ENCODE measurements around the gene RNF213. TPM values are rescaled to one million over a fixed set of nuclear protein-coding genes. Genes with fewer than 3 reads are reported as not detected.
A peak's percentile ranks its signal among the peaks of the same experiment; 100 is the strongest.
"Not testable (repeated sequence)": the region's sequence is repeated elsewhere in the genome, so short reads cannot be mapped to it uniquely, and the experiment has no call there.

RNF213 gene
- total and polyA plus RNA-seq, 4 donors = 18.2 to 104 (median 33.5) TPM

DNA sequence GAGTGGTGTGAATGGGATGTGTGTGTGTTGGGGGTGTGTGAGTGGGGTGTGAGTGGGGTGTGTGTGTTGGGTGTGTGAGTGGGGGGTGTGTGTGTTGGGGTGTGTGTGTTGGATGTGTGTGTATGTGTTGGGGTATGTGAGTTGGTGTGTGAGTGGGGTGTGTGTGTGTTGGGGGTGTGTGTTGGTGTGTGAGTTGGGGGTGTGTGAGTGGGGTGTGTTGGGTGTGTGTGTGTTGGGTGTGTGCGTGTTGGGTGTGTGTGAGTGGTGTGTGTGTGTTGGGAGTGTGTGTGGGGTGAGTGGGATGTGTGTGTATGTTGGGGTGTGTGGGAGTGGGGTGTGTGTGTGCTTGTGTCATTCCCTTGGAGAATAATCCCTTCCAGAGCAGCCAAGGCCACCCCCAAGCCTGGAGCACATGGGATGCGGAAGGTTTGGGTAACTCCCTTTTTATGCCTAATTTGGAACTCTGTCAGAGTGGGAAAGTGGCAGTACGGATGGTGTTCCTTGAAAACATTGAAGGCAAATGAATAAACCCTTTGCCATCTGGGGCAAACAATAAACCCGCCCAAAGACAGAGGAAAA is 14.3 kb downstream of the RNF213 start:
- 94% methylated on average over 4 of the region's 4 CpGs for WGBS
- Histone ChIP-seq H3K4me1 (ENCODE audit: control insufficient read depth in 4 of 4, insufficient read depth in 4 of 4, low read length in 3 of 4) (no peaks in the 10 kb centered on the region), H3K9me3 (ENCODE audit: control insufficient read depth in 4 of 4, low read length in 3 of 4) (no peaks in the 10 kb centered on the region), H3K27me3 (ENCODE audit: control insufficient read depth in 4 of 4, insufficient read depth in 4 of 4, low read length in 3 of 4) (no peaks in the 10 kb centered on the region), H3K36me3 (ENCODE audit: control insufficient read depth in 4 of 4, insufficient read depth in 3 of 4, low read depth in 1 of 4, low read length in 3 of 4) (peaks cover 0 to 22% (median 8%) of the 10 kb centered on the region in 4 donors), H3K4me3 (ENCODE audit: low read depth in 1 of 3, low read length in 3 of 3) (no peak overlapping the region), H3K27ac (ENCODE audit: low read depth in 1 of 2, low read length in 2 of 2) (no peak overlapping the region), H3K9ac (ENCODE audit: low read depth in 1 of 2, low read length in 2 of 2) (no peak overlapping the region)
- TF ChIP-seq, protein P1, sequence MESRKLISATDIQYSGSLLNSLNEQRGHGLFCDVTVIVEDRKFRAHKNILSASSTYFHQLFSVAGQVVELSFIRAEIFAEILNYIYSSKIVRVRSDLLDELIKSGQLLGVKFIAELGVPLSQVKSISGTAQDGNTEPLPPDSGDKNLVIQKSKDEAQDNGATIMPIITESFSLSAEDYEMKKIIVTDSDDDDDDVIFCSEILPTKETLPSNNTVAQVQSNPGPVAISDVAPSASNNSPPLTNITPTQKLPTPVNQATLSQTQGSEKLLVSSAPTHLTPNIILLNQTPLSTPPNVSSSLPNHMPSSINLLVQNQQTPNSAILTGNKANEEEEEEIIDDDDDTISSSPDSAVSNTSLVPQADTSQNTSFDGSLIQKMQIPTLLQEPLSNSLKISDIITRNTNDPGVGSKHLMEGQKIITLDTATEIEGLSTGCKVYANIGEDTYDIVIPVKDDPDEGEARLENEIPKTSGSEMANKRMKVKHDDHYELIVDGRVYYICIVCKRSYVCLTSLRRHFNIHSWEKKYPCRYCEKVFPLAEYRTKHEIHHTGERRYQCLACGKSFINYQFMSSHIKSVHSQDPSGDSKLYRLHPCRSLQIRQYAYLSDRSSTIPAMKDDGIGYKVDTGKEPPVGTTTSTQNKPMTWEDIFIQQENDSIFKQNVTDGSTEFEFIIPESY (IDR thresholded peaks at IDR 0.05) = no peak
- no peak for TF ChIP-seq YY1 (IDR thresholded peaks at IDR 0.05)
- no peak for TF ChIP-seq TAF1 (conservative IDR thresholded peaks at IDR 0.05)
- TF ChIP-seq, protein P2, sequence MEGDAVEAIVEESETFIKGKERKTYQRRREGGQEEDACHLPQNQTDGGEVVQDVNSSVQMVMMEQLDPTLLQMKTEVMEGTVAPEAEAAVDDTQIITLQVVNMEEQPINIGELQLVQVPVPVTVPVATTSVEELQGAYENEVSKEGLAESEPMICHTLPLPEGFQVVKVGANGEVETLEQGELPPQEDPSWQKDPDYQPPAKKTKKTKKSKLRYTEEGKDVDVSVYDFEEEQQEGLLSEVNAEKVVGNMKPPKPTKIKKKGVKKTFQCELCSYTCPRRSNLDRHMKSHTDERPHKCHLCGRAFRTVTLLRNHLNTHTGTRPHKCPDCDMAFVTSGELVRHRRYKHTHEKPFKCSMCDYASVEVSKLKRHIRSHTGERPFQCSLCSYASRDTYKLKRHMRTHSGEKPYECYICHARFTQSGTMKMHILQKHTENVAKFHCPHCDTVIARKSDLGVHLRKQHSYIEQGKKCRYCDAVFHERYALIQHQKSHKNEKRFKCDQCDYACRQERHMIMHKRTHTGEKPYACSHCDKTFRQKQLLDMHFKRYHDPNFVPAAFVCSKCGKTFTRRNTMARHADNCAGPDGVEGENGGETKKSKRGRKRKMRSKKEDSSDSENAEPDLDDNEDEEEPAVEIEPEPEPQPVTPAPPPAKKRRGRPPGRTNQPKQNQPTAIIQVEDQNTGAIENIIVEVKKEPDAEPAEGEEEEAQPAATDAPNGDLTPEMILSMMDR (IDR thresholded peaks at IDR 0.05; ENCODE audit: low read depth, low read length, missing input control) = no peak
- no peak for DNase-seq (ENCODE audit: low spot score)

DNA sequence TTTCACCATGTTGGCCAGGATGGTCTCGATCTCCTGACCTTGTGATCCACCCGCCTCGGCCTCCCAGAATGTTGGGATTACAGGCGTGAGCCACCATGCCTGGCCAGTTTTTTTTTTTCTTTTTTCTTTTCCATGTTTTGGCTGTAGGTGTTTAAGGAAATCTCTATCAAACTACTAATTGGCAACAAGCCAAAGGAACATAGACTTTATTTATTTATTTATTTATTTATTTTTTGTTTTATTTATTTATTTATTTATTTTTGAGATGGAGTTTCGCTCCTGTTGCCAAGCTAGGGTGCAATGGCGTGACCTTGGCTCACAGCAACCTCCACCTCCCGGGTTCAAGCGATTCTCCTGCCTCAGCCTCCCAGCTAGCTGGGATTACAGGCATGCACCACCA is 15.2 kb downstream of the RNF213 start:
- H3K4me1 ChIP-seq (ENCODE audit: control insufficient read depth in 4 of 4, insufficient read depth in 4 of 4, low read length in 3 of 4); H3K27me3 ChIP-seq (ENCODE audit: control insufficient read depth in 4 of 4, insufficient read depth in 4 of 4, low read length in 3 of 4); H3K9me3 ChIP-seq (ENCODE audit: control insufficient read depth in 4 of 4, low read length in 3 of 4); DNase-seq (ENCODE audit: low spot score); H3K9ac ChIP-seq (ENCODE audit: low read depth in 1 of 2, low read length in 2 of 2); H3K4me3 ChIP-seq (ENCODE audit: low read depth in 1 of 3, low read length in 3 of 3); H3K27ac ChIP-seq (ENCODE audit: low read depth in 1 of 2, low read length in 2 of 2): not testable (repeated sequence)
- H3K36me3 ChIP-seq (ENCODE audit: control insufficient read depth in 4 of 4, insufficient read depth in 3 of 4, low read depth in 1 of 4, low read length in 3 of 4) = peaks cover 0 to 20% (median 8%) of the 10 kb centered on the region in 4 donors
- WGBS = 97% methylated on average over 8 of the region's 8 CpGs

DNA sequence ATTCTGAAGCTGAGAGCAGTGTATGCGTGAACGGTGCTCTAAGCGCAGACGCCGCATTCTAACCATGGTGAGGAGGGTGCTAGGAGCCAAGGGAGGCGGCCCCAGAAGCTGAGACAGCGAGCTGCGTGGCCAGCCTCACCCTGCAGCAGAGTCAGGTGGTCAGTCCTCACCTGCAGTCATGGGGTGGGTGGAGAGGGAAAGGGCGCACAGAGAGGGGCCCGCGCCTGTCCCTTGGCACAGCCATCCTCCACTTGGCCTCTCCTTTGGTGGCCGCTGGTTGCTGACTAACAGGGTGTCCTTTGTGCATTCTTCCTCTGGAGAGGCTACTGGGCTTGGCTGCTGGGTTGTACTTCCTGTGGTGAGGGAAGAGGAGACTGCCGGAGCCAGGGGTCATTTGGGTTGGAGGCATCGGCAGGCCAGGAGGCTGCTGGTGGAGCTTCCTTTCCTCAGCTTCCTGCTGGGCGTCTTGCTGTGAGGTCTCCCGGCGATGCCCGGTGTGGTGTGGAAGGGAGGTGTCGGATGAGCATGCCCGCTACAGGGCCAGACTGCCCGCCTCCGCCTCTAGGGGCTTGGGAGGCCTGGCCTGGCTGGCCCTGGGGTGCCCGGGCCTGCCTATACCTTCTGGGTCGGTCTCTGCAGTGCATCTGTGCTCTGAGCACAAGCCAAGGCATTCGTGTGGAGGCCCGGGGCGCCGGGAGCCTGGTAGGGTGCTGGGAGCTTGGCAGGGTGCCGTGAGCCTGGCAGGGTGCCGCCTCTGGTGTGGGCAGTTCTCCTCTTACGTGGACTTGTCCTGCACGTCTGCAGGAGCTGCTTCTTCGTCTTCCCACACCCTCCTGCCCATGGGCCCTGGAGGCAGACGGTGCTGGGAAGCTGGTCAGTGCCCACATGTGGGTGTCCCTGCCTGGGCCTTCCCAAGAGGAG is 17.4 kb downstream of the RNF213 start:
- no peak overlapping the region for H3K9ac ChIP-seq (ENCODE audit: low read depth in 1 of 2, low read length in 2 of 2)

More for the DNA sequence above, 17.4 kb downstream of the RNF213 start:
- no peak overlapping the region for H3K4me3 ChIP-seq (ENCODE audit: low read depth in 1 of 3, low read length in 3 of 3)
- peaks cover 0 to 21% (median 9%) of the 10 kb centered on the region in 4 donors for H3K36me3 ChIP-seq (ENCODE audit: control insufficient read depth in 4 of 4, insufficient read depth in 3 of 4, low read depth in 1 of 4, low read length in 3 of 4)
- WGBS = 83% methylated on average over 34 of the region's 34 CpGs
- TF ChIP-seq SP1 (IDR thresholded peaks at IDR 0.05) (no peak), FOXA2 (IDR thresholded peaks at IDR 0.05) (no peak), YY1 (IDR thresholded peaks at IDR 0.05) (no peak), NR2F2 (IDR thresholded peaks at IDR 0.05) (peak; percentile 74), RXRA (IDR thresholded peaks at IDR 0.05) (peak in 1 of 2 donors; percentile 20)
- TF ChIP-seq, protein P3, sequence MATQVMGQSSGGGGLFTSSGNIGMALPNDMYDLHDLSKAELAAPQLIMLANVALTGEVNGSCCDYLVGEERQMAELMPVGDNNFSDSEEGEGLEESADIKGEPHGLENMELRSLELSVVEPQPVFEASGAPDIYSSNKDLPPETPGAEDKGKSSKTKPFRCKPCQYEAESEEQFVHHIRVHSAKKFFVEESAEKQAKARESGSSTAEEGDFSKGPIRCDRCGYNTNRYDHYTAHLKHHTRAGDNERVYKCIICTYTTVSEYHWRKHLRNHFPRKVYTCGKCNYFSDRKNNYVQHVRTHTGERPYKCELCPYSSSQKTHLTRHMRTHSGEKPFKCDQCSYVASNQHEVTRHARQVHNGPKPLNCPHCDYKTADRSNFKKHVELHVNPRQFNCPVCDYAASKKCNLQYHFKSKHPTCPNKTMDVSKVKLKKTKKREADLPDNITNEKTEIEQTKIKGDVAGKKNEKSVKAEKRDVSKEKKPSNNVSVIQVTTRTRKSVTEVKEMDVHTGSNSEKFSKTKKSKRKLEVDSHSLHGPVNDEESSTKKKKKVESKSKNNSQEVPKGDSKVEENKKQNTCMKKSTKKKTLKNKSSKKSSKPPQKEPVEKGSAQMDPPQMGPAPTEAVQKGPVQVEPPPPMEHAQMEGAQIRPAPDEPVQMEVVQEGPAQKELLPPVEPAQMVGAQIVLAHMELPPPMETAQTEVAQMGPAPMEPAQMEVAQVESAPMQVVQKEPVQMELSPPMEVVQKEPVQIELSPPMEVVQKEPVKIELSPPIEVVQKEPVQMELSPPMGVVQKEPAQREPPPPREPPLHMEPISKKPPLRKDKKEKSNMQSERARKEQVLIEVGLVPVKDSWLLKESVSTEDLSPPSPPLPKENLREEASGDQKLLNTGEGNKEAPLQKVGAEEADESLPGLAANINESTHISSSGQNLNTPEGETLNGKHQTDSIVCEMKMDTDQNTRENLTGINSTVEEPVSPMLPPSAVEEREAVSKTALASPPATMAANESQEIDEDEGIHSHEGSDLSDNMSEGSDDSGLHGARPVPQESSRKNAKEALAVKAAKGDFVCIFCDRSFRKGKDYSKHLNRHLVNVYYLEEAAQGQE (IDR thresholded peaks at IDR 0.05) = no peak
- DNase-seq (ENCODE audit: low spot score) = no peak
- H3K9me3 ChIP-seq (ENCODE audit: control insufficient read depth in 4 of 4, low read length in 3 of 4) = no peaks in the 10 kb centered on the region
- H3K27ac ChIP-seq (ENCODE audit: low read depth in 1 of 2, low read length in 2 of 2) = peak overlapping the region in 1 of 2 donors; percentile 31
- H3K4me1 ChIP-seq (ENCODE audit: control insufficient read depth in 4 of 4, insufficient read depth in 4 of 4, low read length in 3 of 4) = no peaks in the 10 kb centered on the region
- no peaks in the 10 kb centered on the region for H3K27me3 ChIP-seq (ENCODE audit: control insufficient read depth in 4 of 4, insufficient read depth in 4 of 4, low read length in 3 of 4)

Measured in liver (tissue), 9 donors.